Activated CD8-positive, alpha-beta memory T cell treated with anti-CD3 and anti-CD28 coated beads, Interleukin-2, amount 50 U/mL, for 24 hours (primary cell): ENCODE measurements around the gene MAGEA9B.
"Not testable (repeated sequence)": the region's sequence is repeated elsewhere in the genome, so short reads cannot be mapped to it uniquely, and the experiment has no call there.

Experiments used
- DNase-seq: peaks from one replicate; pipeline ENCODE4 v3.0.0-alpha.2; 2020; ENCODE audit errors: extremely low read depth

The MAGEA9B gene

GRCh38 chrX:149571770-149572169 lies 15.5 kb downstream of the MAGEA9B start:
- DNase-seq = no peak

GRCh38 chrX:149570668-149571067 lies 16.6 kb downstream of the MAGEA9B start:
- DNase-seq = no peak

- no peak for DNase-seq
Observed at GRCh38 chrX:149569770-149570169, 17.5 kb downstream of the MAGEA9B start.

GRCh38 chrX:149568701-149569296 lies 18.5 kb downstream of the MAGEA9B start:
- no peak for DNase-seq

- no peak for DNase-seq
Observed at GRCh38 chrX:149567621-149568417, 19.4 kb downstream of the MAGEA9B start.

GRCh38 chrX:149563359-149563758 lies 23.9 kb downstream of the MAGEA9B start:
- no peak for DNase-seq

GRCh38 chrX:149555251-149555650 lies 32.0 kb downstream of the MAGEA9B start:
- DNase-seq = not testable (repeated sequence)

GRCh38 chrX:149551939-149552248 lies 35.4 kb downstream of the MAGEA9B start:
- DNase-seq = not testable (repeated sequence)

GRCh38 chrX:149551245-149551938 lies 35.9 kb downstream of the MAGEA9B start:
- DNase-seq = not testable (repeated sequence)

GRCh38 chrX:149550454-149550853 lies 36.8 kb downstream of the MAGEA9B start:
- DNase-seq = not testable (repeated sequence)

GRCh38 chrX:149549701-149550100 lies 37.6 kb downstream of the MAGEA9B start, which contains the start of gene HSFX3:
Gene HSFX3, minus strand, starts transcription at chrX:149549924. Its CDS starts 72 bp downstream, at chrX:149549852.
- DNase-seq = not testable (repeated sequence)

- not testable (repeated sequence) for DNase-seq
Observed at GRCh38 chrX:149547782-149548181, 39.5 kb downstream of the MAGEA9B start.

- DNase-seq = not testable (repeated sequence)
Observed at GRCh38 chrX:149546962-149547361, 40.3 kb downstream of the MAGEA9B start.

- not testable (repeated sequence) for DNase-seq
Observed at GRCh38 chrX:149545545-149546543, 41.4 kb downstream of the MAGEA9B start.

GRCh38 chrX:149541521-149542047 lies 45.7 kb downstream of the MAGEA9B start:
- no peak for DNase-seq

GRCh38 chrX:149540621-149541520 lies 46.4 kb downstream of the MAGEA9B start, which contains the start of gene EOLA1:
Gene EOLA1, plus strand, starts transcription at chrX:149541012. Its CDS starts 4,619 bp downstream, at chrX:149545631.
- DNase-seq = peak; percentile 73

GRCh38 chrX:149540131-149540620 lies 47.1 kb downstream of the MAGEA9B start:
- DNase-seq = peak; percentile 71

- DNase-seq = peak; percentile 57
Observed at GRCh38 chrX:149539283-149540130, 47.8 kb downstream of the MAGEA9B start.

GRCh38 chrX:149537474-149537873 lies 49.8 kb downstream of the MAGEA9B start:
- DNase-seq = not testable (repeated sequence)
